Right lobe of liver (tissue), 6 donors: ENCODE results near the gene CLSTN2. TPM values are rescaled to one million over a fixed set of nuclear protein-coding genes. Genes with fewer than 3 reads are reported as not detected.
A peak's percentile ranks its signal among the peaks of the same experiment; 100 is the strongest.

Experiments
- ATAC-seq, 4 donors: fragments of 200-7000 bp; cut with Tn5 transposase; one replicate each; pipeline ENCODE4 v1.9.1; 2020; ENCODE audit warnings: mild to moderate bottlenecking in 4 of 4, moderate library complexity in 4 of 4
- DNase-seq, 3 donors: peaks; one replicate each; pipeline ENCODE4 v3.0.0-alpha.2; 2020
- H3K27ac ChIP-seq, 3 donors: fragments of 200-600 bp; one replicate each; pipeline ENCODE4 v1.8.0; 2022
- H3K27me3 ChIP-seq, 2 donors: fragments of 200-600 bp; one replicate each; pipeline ENCODE4 v1.8.0; 2022
- H3K36me3 ChIP-seq, 4 donors: fragments of 200-600 bp; sonication (generic) in 1 of 4; one replicate each; pipeline versions ENCODE4 v1.5.1 to v1.8.0; 2017 to 2022; ENCODE audit warnings: control low read depth in 1 of 4
- H3K4me1 ChIP-seq, 4 donors: fragments of 200-600 bp; sonication (generic) in 1 of 4; one replicate each; pipeline versions ENCODE4 v1.5.1 to v1.8.0; 2017 to 2022; ENCODE audit warnings: control low read depth in 1 of 4
- H3K4me3 ChIP-seq, 3 donors: fragments of 200-600 bp; one replicate each; pipeline ENCODE4 v1.8.0; 2022
- H3K9me3 ChIP-seq, 4 donors: fragments of 200-600 bp; sonication (generic) in 1 of 4; one replicate each; pipeline versions ENCODE4 v1.5.1 to v1.8.0; 2017 to 2022; ENCODE audit warnings: control low read depth in 1 of 4
- POLR2A ChIP-seq: fragments of 450-650 bp; IDR thresholded peaks from one replicate; pipeline ENCODE4 v1.6.1; 2017; ENCODE audit warnings: antibody characterized with exemption, mild to moderate bottlenecking
- WGBS: methylation state at CpG from one replicate; pipeline ENCODE4 v1.1.6; 2018; ENCODE audit warnings: low coverage, low lambda C conversion rate; ENCODE audit not compliant: insufficient coverage; ENCODE audit errors: missing lambda C conversion rate; 5-methylcytosine and 5-hydroxymethylcytosine counted together
- intact Hi-C, 2 donors: fragments of 100-400 bp; cut with DNase I; formaldehyde crosslinking; loops; one replicate each; pipeline versions ENCODE4 v1.11.2 to v1.14.1; 2022
- total RNA-seq, 6 experiments: library from RNA; depleted of rRNA in 2 of 6; stranded (reverse); fragments of >200 nt in 2 of 6; fragmentation: NEBNext Ultra II Directional in 3 of 6; extraction: Animal tissue kit (Norgen Biotek cat#: 25700) in 3 of 6; gene quantifications; one replicate each; pipeline versions ENCODE4 v1.1.0 to v1.2.4, GENCODE V29; 2016 to 2023
- TF ChIP-seq, protein P1 (sequence below), 4 donors: fragments of 200-600 bp in 3 of 4; fragments of 450-650 bp in 1 of 4; IDR thresholded peaks; one replicate each; pipeline versions ENCODE4 v1.5.1 to v1.8.0; 2016 to 2022; ENCODE audit warnings: antibody characterized with exemption in 4 of 4, mild to moderate bottlenecking in 2 of 4
- donor health status: DM: no; HTN: yes; CAD: no.
- donor health status: DM: no; HTN: no; CAD: no.
- donor health status: DM: no; HTN: no; CAD: no.
- donor health status: DM: no; HTN: yes; CAD: no.
- donor health status: DM: no; HTN: yes; CAD: no.

The CLSTN2 gene
- total RNA-seq, 6 experiments from 2014 or later: 1.0 to 3.3 (median 2.0) TPM

DNA sequence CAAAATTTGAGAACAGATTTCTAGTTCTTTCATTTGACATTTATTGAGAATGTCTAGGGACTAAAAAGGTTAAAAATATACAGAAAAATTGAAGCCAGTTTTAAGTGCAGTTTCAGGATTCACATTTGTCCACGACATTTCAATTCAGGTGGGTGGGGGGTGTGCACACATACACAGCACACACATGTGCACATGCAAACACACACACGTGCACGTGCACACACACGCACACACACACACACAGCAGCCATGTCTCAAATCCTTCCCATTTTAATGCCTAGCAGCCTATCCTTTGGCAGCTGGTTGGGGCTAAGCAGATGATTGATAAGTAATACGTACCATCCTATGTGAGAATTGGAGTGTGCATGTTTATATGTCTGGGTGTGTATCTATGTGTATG is 504.5 kb downstream of the CLSTN2 start:
- Histone ChIP-seq H3K9me3 (no peaks in the 10 kb centered on the region), H3K4me3 (no peak overlapping the region), H3K27ac (no peak overlapping the region), H3K36me3 (no peaks in the 10 kb centered on the region), H3K4me1 (no peaks in the 10 kb centered on the region), H3K27me3 (no peaks in the 10 kb centered on the region)
- DNase-seq (no peak), ATAC-seq (no peak)
- intact Hi-C loops: no loop called here
- WGBS: 48% methylated on average over 3 of the region's 5 CpGs
- TF ChIP-seq, protein P1, sequence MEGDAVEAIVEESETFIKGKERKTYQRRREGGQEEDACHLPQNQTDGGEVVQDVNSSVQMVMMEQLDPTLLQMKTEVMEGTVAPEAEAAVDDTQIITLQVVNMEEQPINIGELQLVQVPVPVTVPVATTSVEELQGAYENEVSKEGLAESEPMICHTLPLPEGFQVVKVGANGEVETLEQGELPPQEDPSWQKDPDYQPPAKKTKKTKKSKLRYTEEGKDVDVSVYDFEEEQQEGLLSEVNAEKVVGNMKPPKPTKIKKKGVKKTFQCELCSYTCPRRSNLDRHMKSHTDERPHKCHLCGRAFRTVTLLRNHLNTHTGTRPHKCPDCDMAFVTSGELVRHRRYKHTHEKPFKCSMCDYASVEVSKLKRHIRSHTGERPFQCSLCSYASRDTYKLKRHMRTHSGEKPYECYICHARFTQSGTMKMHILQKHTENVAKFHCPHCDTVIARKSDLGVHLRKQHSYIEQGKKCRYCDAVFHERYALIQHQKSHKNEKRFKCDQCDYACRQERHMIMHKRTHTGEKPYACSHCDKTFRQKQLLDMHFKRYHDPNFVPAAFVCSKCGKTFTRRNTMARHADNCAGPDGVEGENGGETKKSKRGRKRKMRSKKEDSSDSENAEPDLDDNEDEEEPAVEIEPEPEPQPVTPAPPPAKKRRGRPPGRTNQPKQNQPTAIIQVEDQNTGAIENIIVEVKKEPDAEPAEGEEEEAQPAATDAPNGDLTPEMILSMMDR (IDR thresholded peaks at IDR 0.05): no peak
- TF ChIP-seq POLR2A: no peak

- WGBS: 57% methylated on average over 1 of the region's 1 CpG
- Histone ChIP-seq H3K4me3 (no peak overlapping the region), H3K27me3 (no peaks in the 10 kb centered on the region), H3K36me3 (no peaks in the 10 kb centered on the region), H3K9me3 (no peaks in the 10 kb centered on the region), H3K4me1 (no peaks in the 10 kb centered on the region), H3K27ac (no peak overlapping the region)
- intact Hi-C loops: no loop called here
- TF ChIP-seq POLR2A: no peak
- TF ChIP-seq, protein P1 (IDR thresholded peaks at IDR 0.05): no peak
- ATAC-seq: no peak
- DNase-seq: no peak
Measured at GRCh38 chr3:140440446-140440845, 505.5 kb downstream of the CLSTN2 start.

- no peak for DNase-seq
- H3K27ac ChIP-seq: no peak overlapping the region
- no peak for TF ChIP-seq POLR2A
- TF ChIP-seq, protein P1 (IDR thresholded peaks at IDR 0.05): no peak
- ATAC-seq: no peak
- no peak overlapping the region for H3K4me3 ChIP-seq
- H3K4me1 ChIP-seq: no peaks in the 10 kb centered on the region
- H3K36me3 ChIP-seq: no peaks in the 10 kb centered on the region
- H3K27me3 ChIP-seq: no peaks in the 10 kb centered on the region
- intact Hi-C loops: no loop called here
- 68% methylated on average over 2 of the region's 2 CpGs for WGBS
- no peaks in the 10 kb centered on the region for H3K9me3 ChIP-seq
Measured at GRCh38 chr3:140441006-140441405, 506.0 kb downstream of the CLSTN2 start.

- no peaks in the 10 kb centered on the region for H3K9me3 ChIP-seq
- no peaks in the 10 kb centered on the region for H3K27me3 ChIP-seq
- no peak overlapping the region for H3K27ac ChIP-seq
- H3K4me1 ChIP-seq: no peaks in the 10 kb centered on the region
- DNase-seq (no peak), ATAC-seq (no peak)
- intact Hi-C loops: no loop called here
- WGBS: 65% methylated on average over 2 of the region's 2 CpGs
- no peaks in the 10 kb centered on the region for H3K36me3 ChIP-seq
- TF ChIP-seq, protein P1 (IDR thresholded peaks at IDR 0.05): no peak
- no peak for TF ChIP-seq POLR2A
- no peak overlapping the region for H3K4me3 ChIP-seq
Measured at GRCh38 chr3:140442621-140443020, 507.6 kb downstream of the CLSTN2 start.

GRCh38 chr3:140443073-140443472 is 508.1 kb downstream of the CLSTN2 start:
- no peaks in the 10 kb centered on the region for H3K9me3 ChIP-seq
- H3K27ac ChIP-seq: no peak overlapping the region
- intact Hi-C loops: no loop called here
- peak; percentile 16 to 52 (median 40) for ATAC-seq
- no peaks in the 10 kb centered on the region for H3K4me1 ChIP-seq
- H3K27me3 ChIP-seq: no peaks in the 10 kb centered on the region
- no peak for DNase-seq
- no peaks in the 10 kb centered on the region for H3K36me3 ChIP-seq
- H3K4me3 ChIP-seq: no peak overlapping the region
- TF ChIP-seq, protein P1 (IDR thresholded peaks at IDR 0.05): no peak
- no peak for TF ChIP-seq POLR2A
- 63% methylated on average over 7 of the region's 7 CpGs for WGBS
